Right lobe of liver (tissue), 6 donors: Measurements from ENCODE around the gene MAPKAPK3. TPM values are rescaled to one million over a fixed set of nuclear protein-coding genes. Genes with fewer than 3 reads are reported as not detected.

ENCODE experiments used
- ATAC-seq, 4 donors: fragments of 200-7000 bp; cut with Tn5 transposase; one replicate each; pipeline ENCODE4 v1.9.1; 2020; ENCODE audit warnings: mild to moderate bottlenecking in 4 of 4, moderate library complexity in 4 of 4
- DNase-seq, 3 donors: peaks; one replicate each; pipeline ENCODE4 v3.0.0-alpha.2; 2020
- H3K27ac ChIP-seq, 3 donors: fragments of 200-600 bp; one replicate each; pipeline ENCODE4 v1.8.0; 2022
- H3K27me3 ChIP-seq, 2 donors: fragments of 200-600 bp; one replicate each; pipeline ENCODE4 v1.8.0; 2022
- H3K36me3 ChIP-seq, 4 donors: fragments of 200-600 bp; sonication (generic) in 1 of 4; one replicate each; pipeline versions ENCODE4 v1.5.1 to v1.8.0; 2017 to 2022; ENCODE audit warnings: control low read depth in 1 of 4
- H3K4me1 ChIP-seq, 4 donors: fragments of 200-600 bp; sonication (generic) in 1 of 4; one replicate each; pipeline versions ENCODE4 v1.5.1 to v1.8.0; 2017 to 2022; ENCODE audit warnings: control low read depth in 1 of 4
- H3K4me3 ChIP-seq, 3 donors: fragments of 200-600 bp; one replicate each; pipeline ENCODE4 v1.8.0; 2022
- H3K9me3 ChIP-seq, 4 donors: fragments of 200-600 bp; sonication (generic) in 1 of 4; one replicate each; pipeline versions ENCODE4 v1.5.1 to v1.8.0; 2017 to 2022; ENCODE audit warnings: control low read depth in 1 of 4
- POLR2A ChIP-seq: fragments of 450-650 bp; IDR thresholded peaks from one replicate; pipeline ENCODE4 v1.6.1; 2017; ENCODE audit warnings: antibody characterized with exemption, mild to moderate bottlenecking
- WGBS: methylation state at CpG from one replicate; pipeline ENCODE4 v1.1.6; 2018; ENCODE audit warnings: low coverage, low lambda C conversion rate; ENCODE audit not compliant: insufficient coverage; ENCODE audit errors: missing lambda C conversion rate; 5-methylcytosine and 5-hydroxymethylcytosine counted together
- intact Hi-C, 2 donors: fragments of 100-400 bp; cut with DNase I; formaldehyde crosslinking; loops; one replicate each; pipeline versions ENCODE4 v1.11.2 to v1.14.1; 2022
- total RNA-seq, 6 experiments: library from RNA; depleted of rRNA in 2 of 6; stranded (reverse); fragments of >200 nt in 2 of 6; fragmentation: NEBNext Ultra II Directional in 3 of 6; extraction: Animal tissue kit (Norgen Biotek cat#: 25700) in 3 of 6; gene quantifications; one replicate each; pipeline versions ENCODE4 v1.1.0 to v1.2.4, GENCODE V29; 2016 to 2023
- TF ChIP-seq, protein P1 (sequence below), 4 donors: fragments of 200-600 bp in 3 of 4; fragments of 450-650 bp in 1 of 4; IDR thresholded peaks; one replicate each; pipeline versions ENCODE4 v1.5.1 to v1.8.0; 2016 to 2022; ENCODE audit warnings: antibody characterized with exemption in 4 of 4, mild to moderate bottlenecking in 2 of 4
- donor health status: DM: no; HTN: yes; CAD: no.
- donor health status: DM: no; HTN: no; CAD: no.
- donor health status: DM: no; HTN: no; CAD: no.
- donor health status: DM: no; HTN: yes; CAD: no.
- donor health status: DM: no; HTN: yes; CAD: no.

Gene MAPKAPK3
- total RNA-seq, 6 experiments from 2014 or later: 16.6 to 21.4 (median 18.6) TPM

DNA sequence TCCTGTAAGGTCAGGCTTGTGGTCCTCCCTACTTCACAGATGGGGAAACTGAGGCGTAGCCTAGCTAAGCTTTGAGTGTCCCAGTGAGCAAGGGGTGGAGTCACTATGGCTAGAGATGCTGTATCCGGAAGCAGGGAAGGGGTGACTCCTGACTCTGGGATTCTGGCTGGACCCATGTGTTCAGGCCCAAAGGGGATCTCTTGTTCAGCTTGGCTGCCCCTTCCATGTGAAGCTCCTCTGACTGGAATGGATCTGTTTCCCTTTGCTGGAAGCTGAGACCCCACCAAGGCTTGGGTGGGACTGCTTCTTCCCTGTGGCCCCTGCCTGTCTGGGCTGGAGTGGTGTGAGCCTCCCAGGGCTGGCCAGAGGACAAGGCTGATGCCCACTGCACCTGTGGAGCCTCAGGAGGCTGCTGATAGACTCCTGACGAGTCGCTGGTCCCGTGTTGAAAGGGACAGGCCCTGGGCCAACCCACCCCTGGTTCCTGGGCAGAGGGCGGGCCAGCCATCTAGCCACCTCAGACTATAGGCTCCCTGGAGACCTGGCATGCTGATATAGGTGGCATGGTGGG is 1.0 kb downstream of the MAPKAPK3 start:
- no peaks in the 10 kb centered on the region for H3K27me3 ChIP-seq
- TF ChIP-seq, protein P1, sequence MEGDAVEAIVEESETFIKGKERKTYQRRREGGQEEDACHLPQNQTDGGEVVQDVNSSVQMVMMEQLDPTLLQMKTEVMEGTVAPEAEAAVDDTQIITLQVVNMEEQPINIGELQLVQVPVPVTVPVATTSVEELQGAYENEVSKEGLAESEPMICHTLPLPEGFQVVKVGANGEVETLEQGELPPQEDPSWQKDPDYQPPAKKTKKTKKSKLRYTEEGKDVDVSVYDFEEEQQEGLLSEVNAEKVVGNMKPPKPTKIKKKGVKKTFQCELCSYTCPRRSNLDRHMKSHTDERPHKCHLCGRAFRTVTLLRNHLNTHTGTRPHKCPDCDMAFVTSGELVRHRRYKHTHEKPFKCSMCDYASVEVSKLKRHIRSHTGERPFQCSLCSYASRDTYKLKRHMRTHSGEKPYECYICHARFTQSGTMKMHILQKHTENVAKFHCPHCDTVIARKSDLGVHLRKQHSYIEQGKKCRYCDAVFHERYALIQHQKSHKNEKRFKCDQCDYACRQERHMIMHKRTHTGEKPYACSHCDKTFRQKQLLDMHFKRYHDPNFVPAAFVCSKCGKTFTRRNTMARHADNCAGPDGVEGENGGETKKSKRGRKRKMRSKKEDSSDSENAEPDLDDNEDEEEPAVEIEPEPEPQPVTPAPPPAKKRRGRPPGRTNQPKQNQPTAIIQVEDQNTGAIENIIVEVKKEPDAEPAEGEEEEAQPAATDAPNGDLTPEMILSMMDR (IDR thresholded peaks at IDR 0.05): no peak
- TF ChIP-seq POLR2A: no peak
- H3K9me3 ChIP-seq: no peaks in the 10 kb centered on the region
- DNase-seq (peak in 1 of 3 donors; percentile 32), ATAC-seq (no peak)
- WGBS: no CpG with 5 or more reads among the region's 6 CpGs
- H3K27ac ChIP-seq: peak overlapping the region in 2 of 3 donors; percentile 81 to 87
- H3K4me3 ChIP-seq: peak overlapping the region; percentile 78 to 95 (median 88)
- no peaks in the 10 kb centered on the region for H3K36me3 ChIP-seq
- H3K4me1 ChIP-seq: peaks cover 0 to 25% (median 9%) of the 10 kb centered on the region in 4 donors
- intact Hi-C loops: no loop called here

DNA sequence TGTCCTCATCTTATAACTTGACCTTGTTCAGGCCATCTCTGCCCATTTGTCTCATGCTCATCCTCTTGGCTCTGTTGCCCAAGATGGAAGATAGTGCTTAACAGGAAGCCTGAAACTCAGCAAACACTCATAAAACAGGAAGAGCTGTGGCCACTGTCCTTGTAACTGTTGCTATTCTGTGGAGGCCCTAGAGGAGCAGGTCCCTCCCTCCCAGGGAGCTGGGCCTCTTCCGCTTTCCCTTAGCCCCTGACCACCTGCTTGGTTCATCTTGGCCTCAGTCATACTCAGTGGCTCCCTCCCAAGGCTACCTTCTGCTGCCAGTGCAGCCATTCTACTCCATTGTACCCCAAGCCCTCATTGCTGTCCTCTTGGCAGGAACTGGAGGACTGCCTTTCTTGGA is 3.5 kb downstream of the MAPKAPK3 start:
- peak in 1 of 4 donors; percentile 5 for ATAC-seq
- TF ChIP-seq, protein P1 (IDR thresholded peaks at IDR 0.05): no peak
- no peak for TF ChIP-seq POLR2A
- H3K9me3 ChIP-seq: no peaks in the 10 kb centered on the region
- no peaks in the 10 kb centered on the region for H3K27me3 ChIP-seq
- intact Hi-C loops: loop anchor here in 1 of 2 donors (10.0 kb wide), 1 partner anchor 754 kb away; no protein-coding TSS in a partner anchor
- H3K27ac ChIP-seq: peak overlapping the region in 1 of 3 donors; percentile 18
- H3K36me3 ChIP-seq: no peaks in the 10 kb centered on the region
- no peak for DNase-seq
- H3K4me1 ChIP-seq: peaks cover 0 to 16% (median 4%) of the 10 kb centered on the region in 4 donors
- H3K4me3 ChIP-seq: no peak overlapping the region
- no CpG with 5 or more reads among the region's 1 CpG for WGBS

DNA sequence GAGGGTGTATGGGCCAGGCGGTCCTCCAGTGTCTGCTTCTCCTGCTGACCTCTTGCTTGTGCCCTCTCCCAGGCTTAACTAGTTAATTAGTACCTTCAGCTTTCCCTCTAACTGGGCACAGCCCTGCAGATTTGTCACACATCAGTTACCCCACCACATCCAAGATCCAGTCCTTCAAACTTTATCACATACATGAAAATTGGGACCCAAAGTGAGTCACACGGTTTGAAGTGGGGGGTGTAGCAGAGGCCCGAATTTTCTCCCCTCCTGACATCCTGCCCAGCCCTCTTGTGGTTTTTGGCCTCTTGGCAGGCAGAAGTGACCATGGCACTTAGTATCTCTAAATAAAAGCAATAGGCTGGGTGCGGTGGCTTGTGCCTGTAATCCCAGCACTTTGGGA is 3.9 kb downstream of the MAPKAPK3 start:
- intact Hi-C loops: loop anchor here in 1 of 2 donors (10.0 kb wide), 1 partner anchor 754 kb away; no protein-coding TSS in a partner anchor

DNA sequence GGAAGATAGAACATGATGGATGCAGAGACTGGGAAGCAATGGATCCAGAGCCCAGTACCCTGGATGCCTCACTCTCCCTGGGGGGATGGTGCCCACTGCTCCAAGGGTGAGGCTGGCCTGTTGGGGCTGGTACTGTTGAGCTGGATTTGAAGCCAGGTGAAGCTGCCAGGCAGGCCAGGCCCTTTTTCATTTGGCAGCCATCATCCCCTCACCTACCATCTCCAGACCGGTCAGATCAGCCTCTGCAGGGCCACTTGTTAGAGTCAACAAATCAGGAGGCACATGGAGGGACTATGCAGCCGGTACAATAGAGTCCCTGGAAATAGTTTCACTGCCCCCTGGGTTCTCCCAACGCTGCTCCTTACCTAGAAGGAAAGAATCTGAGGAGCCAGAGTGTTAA is 5.9 kb downstream of the MAPKAPK3 start:
- Histone ChIP-seq H3K36me3 (no peaks in the 10 kb centered on the region), H3K9me3 (no peaks in the 10 kb centered on the region), H3K4me3 (no peak overlapping the region), H3K27me3 (no peaks in the 10 kb centered on the region), H3K27ac (no peak overlapping the region), H3K4me1 (peaks cover 0 to 10% (median 0%) of the 10 kb centered on the region in 4 donors)
- TF ChIP-seq POLR2A: no peak
- TF ChIP-seq, protein P1 (IDR thresholded peaks at IDR 0.05): no peak
- DNase-seq (no peak), ATAC-seq (no peak)
- intact Hi-C loops: loop anchor here in 1 of 2 donors (10.0 kb wide), 1 partner anchor 752 kb away; no protein-coding TSS in a partner anchor
- 100% methylated on average over 2 of the region's 3 CpGs for WGBS

More for the DNA sequence above, 3.9 kb downstream of the MAPKAPK3 start:
- Histone ChIP-seq H3K36me3 (no peaks in the 10 kb centered on the region), H3K4me3 (no peak overlapping the region), H3K9me3 (no peaks in the 10 kb centered on the region), H3K27ac (peak overlapping the region in 1 of 3 donors; percentile 18), H3K4me1 (peaks cover 0 to 16% (median 4%) of the 10 kb centered on the region in 4 donors), H3K27me3 (no peaks in the 10 kb centered on the region)
- ATAC-seq (no peak), DNase-seq (no peak)
- TF ChIP-seq POLR2A: no peak
- TF ChIP-seq, protein P1 (IDR thresholded peaks at IDR 0.05): no peak
- WGBS: 57% methylated on average over 4 of the region's 4 CpGs
